HL-60 (cell line): ENCODE data around the gene PRDX1.

Experiments used
- DNase-seq, 2 experiments: peaks; one replicate each; pipeline ENCODE4 v3.0.0-alpha.2; 2010 to 2020; ENCODE audit warnings: low read depth in 1 of 2, low spot score in 1 of 2
- H3K27ac ChIP-seq: fragments of 250-450 bp; sonication (Bioruptor Pico); replicated peaks from 2 replicates; pipeline ENCODE4 v1.5.1; 2020; ENCODE audit warnings: mild to moderate bottlenecking, moderate library complexity
- H3K27me3 ChIP-seq: fragments of 250-450 bp; sonication (Bioruptor Pico); 2 replicates; pipeline ENCODE4 v1.5.1; 2021; ENCODE audit warnings: mild to moderate bottlenecking, moderate library complexity; ENCODE audit not compliant: insufficient read depth, poor library complexity, severe bottlenecking
- H3K4me3 ChIP-seq: replicated peaks from 2 replicates; pipeline ENCODE4 v1.5.1; 2011; ENCODE audit warnings: mild to moderate bottlenecking, control low read depth, low read length; ENCODE audit not compliant: insufficient read depth
- CTCF ChIP-seq: IDR thresholded peaks from one replicate; pipeline ENCODE4 v1.5.1; 2011; ENCODE audit warnings: low read length, control low read depth, inconsistent platforms; ENCODE audit not compliant: insufficient read depth
- GABPA ChIP-seq: IDR thresholded peaks from 2 replicates; pipeline ENCODE4 v1.6.1; 2012; ENCODE audit warnings: low read depth
- POLR2AphosphoS5 ChIP-seq: IDR thresholded peaks from 2 replicates; pipeline ENCODE4 v1.6.1; 2012; ENCODE audit warnings: low read depth
- SPI1 ChIP-seq: IDR thresholded peaks from 2 replicates; pipeline ENCODE4 v1.6.1; 2012; ENCODE audit warnings: low read depth, mild to moderate bottlenecking, borderline replicate concordance
- TF ChIP-seq, protein P1 (sequence below): IDR thresholded peaks from 2 replicates; pipeline ENCODE4 v1.6.1; 2012; ENCODE audit warnings: low read depth; ENCODE audit not compliant: insufficient replicate concordance

The PRDX1 gene

GRCh38 chr1:45503462-45504360, 18.0 kb downstream of the PRDX1 start:
- TF ChIP-seq POLR2AphosphoS5 (no peak), CTCF (no peak), SPI1 (no peak), GABPA (no peak)
- TF ChIP-seq, protein P1, sequence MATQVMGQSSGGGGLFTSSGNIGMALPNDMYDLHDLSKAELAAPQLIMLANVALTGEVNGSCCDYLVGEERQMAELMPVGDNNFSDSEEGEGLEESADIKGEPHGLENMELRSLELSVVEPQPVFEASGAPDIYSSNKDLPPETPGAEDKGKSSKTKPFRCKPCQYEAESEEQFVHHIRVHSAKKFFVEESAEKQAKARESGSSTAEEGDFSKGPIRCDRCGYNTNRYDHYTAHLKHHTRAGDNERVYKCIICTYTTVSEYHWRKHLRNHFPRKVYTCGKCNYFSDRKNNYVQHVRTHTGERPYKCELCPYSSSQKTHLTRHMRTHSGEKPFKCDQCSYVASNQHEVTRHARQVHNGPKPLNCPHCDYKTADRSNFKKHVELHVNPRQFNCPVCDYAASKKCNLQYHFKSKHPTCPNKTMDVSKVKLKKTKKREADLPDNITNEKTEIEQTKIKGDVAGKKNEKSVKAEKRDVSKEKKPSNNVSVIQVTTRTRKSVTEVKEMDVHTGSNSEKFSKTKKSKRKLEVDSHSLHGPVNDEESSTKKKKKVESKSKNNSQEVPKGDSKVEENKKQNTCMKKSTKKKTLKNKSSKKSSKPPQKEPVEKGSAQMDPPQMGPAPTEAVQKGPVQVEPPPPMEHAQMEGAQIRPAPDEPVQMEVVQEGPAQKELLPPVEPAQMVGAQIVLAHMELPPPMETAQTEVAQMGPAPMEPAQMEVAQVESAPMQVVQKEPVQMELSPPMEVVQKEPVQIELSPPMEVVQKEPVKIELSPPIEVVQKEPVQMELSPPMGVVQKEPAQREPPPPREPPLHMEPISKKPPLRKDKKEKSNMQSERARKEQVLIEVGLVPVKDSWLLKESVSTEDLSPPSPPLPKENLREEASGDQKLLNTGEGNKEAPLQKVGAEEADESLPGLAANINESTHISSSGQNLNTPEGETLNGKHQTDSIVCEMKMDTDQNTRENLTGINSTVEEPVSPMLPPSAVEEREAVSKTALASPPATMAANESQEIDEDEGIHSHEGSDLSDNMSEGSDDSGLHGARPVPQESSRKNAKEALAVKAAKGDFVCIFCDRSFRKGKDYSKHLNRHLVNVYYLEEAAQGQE = no peak
- no peak for DNase-seq

GRCh38 chr1:45501505-45501859, 20.2 kb downstream of the PRDX1 start:
- DNase-seq = no peak
- Histone ChIP-seq H3K4me3 (no peak overlapping the region), H3K27me3 (no peaks in the 10 kb centered on the region), H3K27ac (peak overlapping the region; percentile 3; the same call in 1 of the 2 replicates)
- TF ChIP-seq POLR2AphosphoS5 (no peak), SPI1 (no peak), GABPA (no peak), CTCF (no peak)
- TF ChIP-seq, protein P1 = no peak

More at GRCh38 chr1:45503462-45504360, 18.0 kb downstream of the PRDX1 start:
- H3K27me3 ChIP-seq = no peaks in the 10 kb centered on the region
- H3K4me3 ChIP-seq = no peak overlapping the region
- H3K27ac ChIP-seq = no peak overlapping the region

GRCh38 chr1:45499415-45499769, 22.3 kb downstream of the PRDX1 start:
- H3K27me3 ChIP-seq = no peaks in the 10 kb centered on the region
- peak overlapping the region; percentile 39 for H3K27ac ChIP-seq
- no peak for DNase-seq
- peak overlapping the region; percentile 74 for H3K4me3 ChIP-seq
- TF ChIP-seq, protein P1 = no peak
- no peak for TF ChIP-seq GABPA
- TF ChIP-seq CTCF = no peak
- TF ChIP-seq POLR2AphosphoS5 = no peak
- no peak for TF ChIP-seq SPI1
